Measurements from ENCODE around the gene ATP6V0A1.

The ATP6V0A1 gene

GRCh38 chr17:42493319-42493718, 34.6 kb downstream of the ATP6V0A1 start:
- TF ChIP-seq CTCF (IDR thresholded peaks at IDR 0.05) (no peak), ZFX (IDR thresholded peaks at IDR 0.05; ENCODE audit: borderline replicate concordance) (no peak)
- no peak overlapping the region for H3K27ac ChIP-seq

GRCh38 chr17:42494673-42495072, 36.0 kb downstream of the ATP6V0A1 start:
- H3K27ac ChIP-seq, result no peak overlapping the region
- no peak for TF ChIP-seq ZFX (IDR thresholded peaks at IDR 0.05; ENCODE audit: borderline replicate concordance)
- TF ChIP-seq CTCF (IDR thresholded peaks at IDR 0.05), result no peak

GRCh38 chr17:42498828-42499227, 40.1 kb downstream of the ATP6V0A1 start:
- TF ChIP-seq ZFX (IDR thresholded peaks at IDR 0.05; ENCODE audit: borderline replicate concordance) (no peak), CTCF (IDR thresholded peaks at IDR 0.05) (no peak)
- H3K27ac ChIP-seq, result no peak overlapping the region

- H3K27ac ChIP-seq, result no peak overlapping the region
Observed at GRCh38 chr17:42502091-42502490, 43.4 kb downstream of the ATP6V0A1 start.

GRCh38 chr17:42502926-42503325, 44.2 kb downstream of the ATP6V0A1 start:
- TF ChIP-seq CTCF (IDR thresholded peaks at IDR 0.05), result no peak
- TF ChIP-seq ZFX (IDR thresholded peaks at IDR 0.05; ENCODE audit: borderline replicate concordance), result no peak
- no peak overlapping the region for H3K27ac ChIP-seq

More at GRCh38 chr17:42502091-42502490, 43.4 kb downstream of the ATP6V0A1 start:
- no peak for TF ChIP-seq ZFX (IDR thresholded peaks at IDR 0.05; ENCODE audit: borderline replicate concordance)

GRCh38 chr17:42507671-42508070, 49.0 kb downstream of the ATP6V0A1 start:
- TF ChIP-seq CTCF (IDR thresholded peaks at IDR 0.05) (no peak), ZFX (IDR thresholded peaks at IDR 0.05; ENCODE audit: borderline replicate concordance) (no peak)
- no peak overlapping the region for H3K27ac ChIP-seq

- no peak overlapping the region for H3K27ac ChIP-seq
- TF ChIP-seq ZFX (IDR thresholded peaks at IDR 0.05; ENCODE audit: borderline replicate concordance), result no peak
- TF ChIP-seq CTCF (IDR thresholded peaks at IDR 0.05), result no peak
Observed at GRCh38 chr17:42508426-42509165, 49.9 kb downstream of the ATP6V0A1 start.

GRCh38 chr17:42509409-42509808, 50.7 kb downstream of the ATP6V0A1 start:
- no peak overlapping the region for H3K27ac ChIP-seq
- TF ChIP-seq ZFX (IDR thresholded peaks at IDR 0.05; ENCODE audit: borderline replicate concordance), result no peak
- TF ChIP-seq CTCF (IDR thresholded peaks at IDR 0.05), result no peak

All from 22Rv1 (cell line).